GM18517 (cell line): ENCODE data around the gene KCNT2.

ENCODE experiments used
- ATAC-seq: cut with Tn5 transposase; IDR thresholded peaks from one replicate; pipeline ENCODE4 v1.9.1; 2021; ENCODE audit warnings: mild to moderate bottlenecking, moderate library complexity; ENCODE audit not compliant: unreplicated experiment

KCNT2 gene

GRCh38 chr1:196229546-196229945 is 378.7 kb downstream of the KCNT2 start:
- no peak for ATAC-seq

GRCh38 chr1:196214866-196215265 is 393.4 kb downstream of the KCNT2 start:
- no peak for ATAC-seq

GRCh38 chr1:196209983-196210382 is 398.3 kb downstream of the KCNT2 start:
- ATAC-seq = no peak

GRCh38 chr1:196209265-196209664 is 399.0 kb downstream of the KCNT2 start:
- no peak for ATAC-seq

GRCh38 chr1:196207612-196208217 is 400.5 kb downstream of the KCNT2 start:
- ATAC-seq = no peak

- ATAC-seq = no peak
These were observed 402.4 kb downstream of the KCNT2 start for GRCh38 chr1:196205882-196206281.

- no peak for ATAC-seq
These were observed 411.8 kb downstream of the KCNT2 start for GRCh38 chr1:196196486-196196885.

- no peak for ATAC-seq
These were observed 414.2 kb downstream of the KCNT2 start for GRCh38 chr1:196193896-196194559.

GRCh38 chr1:196183941-196184340 is 424.3 kb downstream of the KCNT2 start:
- no peak for ATAC-seq

- ATAC-seq = no peak
These were observed 426.7 kb downstream of the KCNT2 start for GRCh38 chr1:196181594-196181878.

GRCh38 chr1:196180847-196181593 is 427.2 kb downstream of the KCNT2 start:
- ATAC-seq = no peak

- no peak for ATAC-seq
These were observed 430.1 kb downstream of the KCNT2 start for GRCh38 chr1:196178083-196178635.
